Airway epithelial cell (primary cell): ENCODE measurements around the gene ZFP1. TPM values are rescaled to one million over a fixed set of nuclear protein-coding genes. Genes with fewer than 3 reads are reported as not detected.

ENCODE experiments used
- total RNA-seq: library from RNA; depleted of rRNA; stranded (reverse); fragments of >200 nt; gene quantifications from 2 replicates; pipeline ENCODE4 v1.2.3, GENCODE V29; 2015

The ZFP1 gene
- total RNA-seq: 5.7 and 8.3 TPM in 2 replicates

GRCh38 chr16:75148311-75149195 is at the start of gene ZFP1:
TSS of gene ZFP1 (plus strand) at chr16:75148524. CDS start at chr16:75152952, 4,428 bp downstream.

GRCh38 chr16:75116081-75116910 is 32.0 kb upstream of the ZFP1 start, which contains the start of gene LDHD:
TSS of gene LDHD (minus strand) at chr16:75116780. CDS start at chr16:75116720, 60 bp downstream.

GRCh38 chr16:75206749-75207451 is 58.6 kb downstream of the ZFP1 start, which contains the start of gene CTRB2:
TSS of gene CTRB2 (minus strand) at chr16:75207161. CDS start at chr16:75207141, 20 bp downstream.

GRCh38 chr16:75218256-75219076 is 70.1 kb downstream of the ZFP1 start, which contains the start of gene CTRB1:
TSS of gene CTRB1 (plus strand) at chr16:75218988. CDS start at chr16:75219008, 20 bp downstream.

Other genes with a start within 250 kb of the ZFP1 start
- gene WDR59, start 163.4 kb upstream of the ZFP1 start, total RNA-seq: 16.3 and 21.0 TPM in 2 replicates
- 31.8 and 34.6 TPM in 2 replicates for gene ZNRF1, start 149.5 kb upstream of the ZFP1 start, total RNA-seq
- 0.14 and 0.56 TPM in 2 replicates for gene LDHD, start 31.7 kb upstream of the ZFP1 start, total RNA-seq
- gene CTRB2, start 58.6 kb downstream of the ZFP1 start, total RNA-seq: not detected in 2 replicates
- gene CTRB1, start 70.5 kb downstream of the ZFP1 start, total RNA-seq: not detected in 2 replicates
- 53.8 and 68.1 TPM in 2 replicates for gene BCAR1, start 103.1 kb downstream of the ZFP1 start, total RNA-seq